ENCODE results near the gene HDGFL1.

Gene HDGFL1

GRCh38 chr6:22590423-22590822 lies 21.1 kb downstream of the HDGFL1 start:
- H3K4me3 ChIP-seq (replicated peaks; ENCODE audit: low read depth, low read length) = no peak overlapping the region
- no peaks in the 10 kb centered on the region for H3K36me3 ChIP-seq (ENCODE audit: control insufficient read depth, insufficient read depth, low read length)
- TF ChIP-seq CTCF (IDR thresholded peaks at IDR 0.05; ENCODE audit: insufficient read depth, low read length, poor library complexity, severe bottlenecking) = no peak
- DNase-seq (ENCODE audit: extremely low read depth, insufficient read length) = no peak
- no peaks in the 10 kb centered on the region for H3K27me3 ChIP-seq (replicated peaks; ENCODE audit: control insufficient read depth, insufficient read depth, low read length)

GRCh38 chr6:22593895-22594294 lies 24.5 kb downstream of the HDGFL1 start:
- Histone ChIP-seq H3K27me3 (replicated peaks; ENCODE audit: control insufficient read depth, insufficient read depth, low read length) (no peaks in the 10 kb centered on the region), H3K4me3 (replicated peaks; ENCODE audit: low read depth, low read length) (no peak overlapping the region), H3K36me3 (ENCODE audit: control insufficient read depth, insufficient read depth, low read length) (no peaks in the 10 kb centered on the region)
- no peak for TF ChIP-seq CTCF (IDR thresholded peaks at IDR 0.05; ENCODE audit: insufficient read depth, low read length, poor library complexity, severe bottlenecking)
- no peak for DNase-seq (ENCODE audit: extremely low read depth, insufficient read length)

GRCh38 chr6:22596011-22596410 lies 26.6 kb downstream of the HDGFL1 start:
- Histone ChIP-seq H3K36me3 (ENCODE audit: control insufficient read depth, insufficient read depth, low read length) (no peaks in the 10 kb centered on the region), H3K27me3 (replicated peaks; ENCODE audit: control insufficient read depth, insufficient read depth, low read length) (no peaks in the 10 kb centered on the region), H3K4me3 (replicated peaks; ENCODE audit: low read depth, low read length) (no peak overlapping the region)
- DNase-seq (ENCODE audit: extremely low read depth, insufficient read length) = no peak
- no peak for TF ChIP-seq CTCF (IDR thresholded peaks at IDR 0.05; ENCODE audit: insufficient read depth, low read length, poor library complexity, severe bottlenecking)

GRCh38 chr6:22598339-22598738 lies 29.0 kb downstream of the HDGFL1 start:
- TF ChIP-seq CTCF (IDR thresholded peaks at IDR 0.05; ENCODE audit: insufficient read depth, low read length, poor library complexity, severe bottlenecking) = no peak
- Histone ChIP-seq H3K4me3 (replicated peaks; ENCODE audit: low read depth, low read length) (no peak overlapping the region), H3K36me3 (ENCODE audit: control insufficient read depth, insufficient read depth, low read length) (no peaks in the 10 kb centered on the region), H3K27me3 (replicated peaks; ENCODE audit: control insufficient read depth, insufficient read depth, low read length) (no peaks in the 10 kb centered on the region)
- DNase-seq (ENCODE audit: extremely low read depth, insufficient read length) = no peak

GRCh38 chr6:22600059-22600458 lies 30.7 kb downstream of the HDGFL1 start:
- no peak overlapping the region for H3K4me3 ChIP-seq (replicated peaks; ENCODE audit: low read depth, low read length)
- no peak for TF ChIP-seq CTCF (IDR thresholded peaks at IDR 0.05; ENCODE audit: insufficient read depth, low read length, poor library complexity, severe bottlenecking)
- H3K27me3 ChIP-seq (replicated peaks; ENCODE audit: control insufficient read depth, insufficient read depth, low read length) = no peaks in the 10 kb centered on the region
- DNase-seq (ENCODE audit: extremely low read depth, insufficient read length) = no peak
- no peaks in the 10 kb centered on the region for H3K36me3 ChIP-seq (ENCODE audit: control insufficient read depth, insufficient read depth, low read length)

GRCh38 chr6:22601984-22602383 lies 32.6 kb downstream of the HDGFL1 start:
- Histone ChIP-seq H3K4me3 (replicated peaks; ENCODE audit: low read depth, low read length) (no peak overlapping the region), H3K27me3 (replicated peaks; ENCODE audit: control insufficient read depth, insufficient read depth, low read length) (no peaks in the 10 kb centered on the region), H3K36me3 (ENCODE audit: control insufficient read depth, insufficient read depth, low read length) (no peaks in the 10 kb centered on the region)
- no peak for DNase-seq (ENCODE audit: extremely low read depth, insufficient read length)
- TF ChIP-seq CTCF (IDR thresholded peaks at IDR 0.05; ENCODE audit: insufficient read depth, low read length, poor library complexity, severe bottlenecking) = no peak

Data from GM06990 (cell line).